Naive thymus-derived CD4-positive, alpha-beta T cell (primary cell): Measurements from ENCODE around the gene METTL24. TPM values are rescaled to one million over a fixed set of nuclear protein-coding genes. Genes with fewer than 3 reads are reported as not detected.

Source experiments
- ATAC-seq: fragments of 150-1000 bp; cut with Tn5 transposase; 2 replicates; pipeline ENCODE4 v1.10.0; 2021; ENCODE audit warnings: mild to moderate bottlenecking, moderate library complexity
- CTCF ChIA-PET: fragments of 350-600 bp; sonication (Branson Sonifier 250); formaldehyde crosslinking; loops from one replicate; lab custom pipeline; 2021; ENCODE audit warnings: antibody characterized with exemption; lab: Charles Lee
- POLR2A ChIA-PET: fragments of 350-600 bp; sonication (Branson Sonifier 250); formaldehyde crosslinking; loops from one replicate; lab custom pipeline; 2021; ENCODE audit warnings: antibody characterized with exemption, inconsistent platforms; lab: Charles Lee
- DNase-seq, 9 donors: peaks; one replicate each; pipeline versions ENCODE4 v3.0.0 to v3.0.0-alpha.2; 2020 to 2022; ENCODE audit warnings: mixed read lengths in 1 of 9
- H3K27ac ChIP-seq: one replicate; pipeline ENCODE4 v1.7.0; 2013; ENCODE audit warnings: mild to moderate bottlenecking, low read depth, low read length, moderate library complexity
- H3K27me3 ChIP-seq, 2 donors: one replicate each; pipeline ENCODE4 v1.7.0; 2013; ENCODE audit warnings: low read length in 2 of 2, mild to moderate bottlenecking in 2 of 2, moderate library complexity in 2 of 2; ENCODE audit not compliant: control insufficient read depth in 2 of 2, insufficient read depth in 2 of 2
- H3K36me3 ChIP-seq, 3 experiments: 1 replicate in 2 of 3; 2 replicates in 1 of 3; pipeline ENCODE4 v1.7.0; 2013; ENCODE audit warnings: low read length in 3 of 3, mild to moderate bottlenecking in 3 of 3, moderate library complexity in 1 of 3; ENCODE audit not compliant: insufficient read depth in 3 of 3, control insufficient read depth in 2 of 3
- H3K4me1 ChIP-seq, 2 donors: one replicate each; pipeline ENCODE4 v1.7.0; 2013; ENCODE audit warnings: low read length in 2 of 2, mild to moderate bottlenecking in 2 of 2, moderate library complexity in 1 of 2; ENCODE audit not compliant: control insufficient read depth in 2 of 2, insufficient read depth in 2 of 2
- H3K4me3 ChIP-seq: 2 replicates; pipeline ENCODE4 v1.7.0; 2013; ENCODE audit warnings: mild to moderate bottlenecking, low read length
- H3K9me3 ChIP-seq, 3 experiments: 1 replicate in 2 of 3; 2 replicates in 1 of 3; pipeline ENCODE4 v1.7.0; 2013; ENCODE audit warnings: low read length in 3 of 3; ENCODE audit not compliant: control insufficient read depth in 2 of 3
- H3K27ac Mint-ChIP-seq, 9 donors: one replicate each; pipeline ENCODE4 v1.8.0; 2020 to 2022; ENCODE audit warnings: mixed read lengths in 9 of 9, mild to moderate bottlenecking in 8 of 9, moderate library complexity in 5 of 9, inconsistent platforms in 2 of 9
- H3K27me3 Mint-ChIP-seq, 5 donors: one replicate each; pipeline ENCODE4 v1.8.0; 2021 to 2022; ENCODE audit warnings: mixed read lengths in 5 of 5, mild to moderate bottlenecking in 1 of 5
- H3K36me3 Mint-ChIP-seq, 5 donors: one replicate each; pipeline ENCODE4 v1.8.0; 2020 to 2022; ENCODE audit warnings: mixed read lengths in 5 of 5, mild to moderate bottlenecking in 3 of 5, inconsistent platforms in 1 of 5
- H3K4me1 Mint-ChIP-seq, 7 donors: one replicate each; pipeline ENCODE4 v1.8.0; 2020 to 2022; ENCODE audit warnings: mixed read lengths in 7 of 7, mild to moderate bottlenecking in 3 of 7, inconsistent platforms in 1 of 7
- H3K4me3 Mint-ChIP-seq, 10 donors: one replicate each; pipeline ENCODE4 v1.8.0; 2020 to 2022; ENCODE audit warnings: mild to moderate bottlenecking in 10 of 10, mixed read lengths in 10 of 10, moderate library complexity in 6 of 10, inconsistent platforms in 2 of 10
- H3K9me3 Mint-ChIP-seq, 11 donors: one replicate each; pipeline ENCODE4 v1.8.0; 2020 to 2022; ENCODE audit warnings: mixed read lengths in 11 of 11, mild to moderate bottlenecking in 4 of 11, inconsistent platforms in 1 of 11, moderate library complexity in 1 of 11
- intact Hi-C, 2 donors: fragments of 100-400 bp; cut with micrococcal nuclease; formaldehyde crosslinking; loops; one replicate each; pipeline ENCODE4 v1.15.1; 2023
- polyA plus RNA-seq, 2 donors: library from polyadenylated mRNA; unstranded; fragments of 300-500 nt; fragmentation: Illumina TruSeq; gene quantifications; one replicate each; pipeline ENCODE4 v1.2.3, GENCODE V29; 2021
- total RNA-seq, 6 experiments: library from RNA in 5 of 6; stranded (reverse) in 5 of 6; gene quantifications; 1 replicate in 5 of 6; 2 replicates in 1 of 6; pipeline ENCODE4 v1.2.3 and lab custom pipeline; 2021 to 2026

Gene METTL24
- total and polyA plus RNA-seq, 7 experiments from 2014 or later: 0.47 TPM; not detected in 6

GRCh38 chr6:110328259-110328658, 29.9 kb downstream of the METTL24 start:
- H3K27ac ChIP-seq: no peak overlapping the region
- H3K9me3 Mint-ChIP-seq: no peaks in the 10 kb centered on the region
- DNase-seq (no peak), ATAC-seq (no peak)
- ChIA-PET POLR2A (no interaction called here), CTCF (no interaction called here)
- H3K27me3 ChIP-seq: no peaks in the 10 kb centered on the region
- no peaks in the 10 kb centered on the region for H3K36me3 Mint-ChIP-seq
- H3K4me1 ChIP-seq: no peaks in the 10 kb centered on the region
- no peaks in the 10 kb centered on the region for H3K36me3 ChIP-seq
- no peak overlapping the region for H3K4me3 Mint-ChIP-seq
- H3K9me3 ChIP-seq: no peaks in the 10 kb centered on the region
- H3K27me3 Mint-ChIP-seq: peaks cover 0 to 14% (median 8%) of the 10 kb centered on the region in 5 donors
- H3K4me3 ChIP-seq: no peak overlapping the region
- no peak overlapping the region for H3K27ac Mint-ChIP-seq
- intact Hi-C loops: no loop called here
- H3K4me1 Mint-ChIP-seq: no peaks in the 10 kb centered on the region

- H3K27me3 ChIP-seq: no peaks in the 10 kb centered on the region
- Mint-ChIP-seq H3K27me3 (peaks cover 0 to 14% (median 2%) of the 10 kb centered on the region in 5 donors), H3K27ac (no peak overlapping the region), H3K36me3 (no peaks in the 10 kb centered on the region), H3K9me3 (no peaks in the 10 kb centered on the region), H3K4me1 (no peaks in the 10 kb centered on the region), H3K4me3 (no peak overlapping the region)
- intact Hi-C loops: no loop called here
- DNase-seq (no peak), ATAC-seq (no peak)
- no peak overlapping the region for H3K27ac ChIP-seq
- no peaks in the 10 kb centered on the region for H3K4me1 ChIP-seq
- no peak overlapping the region for H3K4me3 ChIP-seq
- POLR2A ChIA-PET: no interaction called here
- CTCF ChIA-PET: no interaction called here
- no peaks in the 10 kb centered on the region for H3K36me3 ChIP-seq
- H3K9me3 ChIP-seq: no peaks in the 10 kb centered on the region
Measured at GRCh38 chr6:110327391-110327790, 30.8 kb downstream of the METTL24 start.

GRCh38 chr6:110326609-110327008, 31.5 kb downstream of the METTL24 start:
- peaks cover 0 to 14% (median 0%) of the 10 kb centered on the region in 5 donors for H3K27me3 Mint-ChIP-seq
- H3K27me3 ChIP-seq: no peaks in the 10 kb centered on the region
- DNase-seq: no peak
- no peak overlapping the region for H3K4me3 Mint-ChIP-seq
- no peaks in the 10 kb centered on the region for H3K4me1 ChIP-seq
- H3K9me3 ChIP-seq: no peaks in the 10 kb centered on the region
- H3K36me3 Mint-ChIP-seq: no peaks in the 10 kb centered on the region
- no peaks in the 10 kb centered on the region for H3K4me1 Mint-ChIP-seq
- CTCF ChIA-PET: no interaction called here
- POLR2A ChIA-PET: no interaction called here
- no peaks in the 10 kb centered on the region for H3K9me3 Mint-ChIP-seq
- no peak for ATAC-seq
- H3K36me3 ChIP-seq: no peaks in the 10 kb centered on the region
- no peak overlapping the region for H3K27ac Mint-ChIP-seq
- intact Hi-C loops: no loop called here
- no peak overlapping the region for H3K27ac ChIP-seq
- H3K4me3 ChIP-seq: no peak overlapping the region

- no peaks in the 10 kb centered on the region for H3K36me3 Mint-ChIP-seq
- H3K4me3 Mint-ChIP-seq: no peak overlapping the region
- H3K27me3 ChIP-seq: no peaks in the 10 kb centered on the region
- ChIA-PET CTCF (no interaction called here), POLR2A (no interaction called here)
- H3K27ac ChIP-seq: no peak overlapping the region
- DNase-seq (no peak), ATAC-seq (no peak)
- peaks cover 0 to 13% (median 0%) of the 10 kb centered on the region in 5 donors for H3K27me3 Mint-ChIP-seq
- H3K4me1 ChIP-seq: no peaks in the 10 kb centered on the region
- H3K4me3 ChIP-seq: no peak overlapping the region
- H3K4me1 Mint-ChIP-seq: no peaks in the 10 kb centered on the region
- H3K27ac Mint-ChIP-seq: peak overlapping the region in 1 of 9 donors; percentile 34
- intact Hi-C loops: no loop called here
- no peaks in the 10 kb centered on the region for H3K9me3 ChIP-seq
- no peaks in the 10 kb centered on the region for H3K36me3 ChIP-seq
- H3K9me3 Mint-ChIP-seq: no peaks in the 10 kb centered on the region
Measured at GRCh38 chr6:110326057-110326456, 32.1 kb downstream of the METTL24 start.

GRCh38 chr6:110325197-110325596, 33.0 kb downstream of the METTL24 start:
- Histone ChIP-seq H3K27me3 (no peaks in the 10 kb centered on the region), H3K4me1 (no peaks in the 10 kb centered on the region), H3K27ac (no peak overlapping the region), H3K4me3 (no peak overlapping the region), H3K9me3 (no peaks in the 10 kb centered on the region), H3K36me3 (no peaks in the 10 kb centered on the region)
- no peaks in the 10 kb centered on the region for H3K9me3 Mint-ChIP-seq
- DNase-seq: no peak
- no peak for ATAC-seq
- ChIA-PET CTCF (no interaction called here), POLR2A (no interaction called here)
- H3K36me3 Mint-ChIP-seq: no peaks in the 10 kb centered on the region
- H3K27me3 Mint-ChIP-seq: peaks cover 0 to 9% (median 0%) of the 10 kb centered on the region in 5 donors
- no peak overlapping the region for H3K27ac Mint-ChIP-seq
- no peak overlapping the region for H3K4me3 Mint-ChIP-seq
- intact Hi-C loops: no loop called here
- H3K4me1 Mint-ChIP-seq: no peaks in the 10 kb centered on the region

- Mint-ChIP-seq H3K4me3 (no peak overlapping the region), H3K27me3 (peaks cover 0 to 9% (median 0%) of the 10 kb centered on the region in 5 donors), H3K4me1 (peaks cover 0 to 2% (median 0%) of the 10 kb centered on the region in 7 donors), H3K36me3 (no peaks in the 10 kb centered on the region), H3K27ac (no peak overlapping the region), H3K9me3 (no peaks in the 10 kb centered on the region)
- ChIA-PET POLR2A (no interaction called here), CTCF (interaction anchor here (0.7 kb wide), 1 partner anchor 29 kb away, joined by 3 read pairs; no protein-coding TSS in a partner anchor)
- DNase-seq: no peak
- Histone ChIP-seq H3K36me3 (no peaks in the 10 kb centered on the region), H3K27ac (no peak overlapping the region), H3K9me3 (no peaks in the 10 kb centered on the region), H3K4me3 (no peak overlapping the region), H3K27me3 (no peaks in the 10 kb centered on the region), H3K4me1 (no peaks in the 10 kb centered on the region)
- ATAC-seq: no peak
- intact Hi-C loops: no loop called here
Measured at GRCh38 chr6:110324548-110324947, 33.6 kb downstream of the METTL24 start.

GRCh38 chr6:110323258-110323657, 34.9 kb downstream of the METTL24 start:
- no peak overlapping the region for H3K27ac Mint-ChIP-seq
- H3K4me1 ChIP-seq: no peaks in the 10 kb centered on the region
- intact Hi-C loops: no loop called here
- H3K27me3 ChIP-seq: no peaks in the 10 kb centered on the region
- peaks cover 0 to 6% (median 0%) of the 10 kb centered on the region in 5 donors for H3K27me3 Mint-ChIP-seq
- H3K36me3 Mint-ChIP-seq: no peaks in the 10 kb centered on the region
- CTCF ChIA-PET: no interaction called here
- H3K4me3 ChIP-seq: no peak overlapping the region
- POLR2A ChIA-PET: no interaction called here
- no peaks in the 10 kb centered on the region for H3K9me3 Mint-ChIP-seq
- no peaks in the 10 kb centered on the region for H3K9me3 ChIP-seq
- H3K27ac ChIP-seq: no peak overlapping the region
- no peaks in the 10 kb centered on the region for H3K36me3 ChIP-seq
- peaks cover 0 to 2% (median 0%) of the 10 kb centered on the region in 7 donors for H3K4me1 Mint-ChIP-seq
- H3K4me3 Mint-ChIP-seq: no peak overlapping the region
- ATAC-seq: no peak
- no peak for DNase-seq
